ENCODE data around the gene NAALADL2. TPM values are rescaled to one million over a fixed set of nuclear protein-coding genes. Genes with fewer than 3 reads are reported as not detected.

The NAALADL2 gene
- total RNA-seq, 2 experiments from 2014 or later = 0.30 to 1.2 TPM

DNA sequence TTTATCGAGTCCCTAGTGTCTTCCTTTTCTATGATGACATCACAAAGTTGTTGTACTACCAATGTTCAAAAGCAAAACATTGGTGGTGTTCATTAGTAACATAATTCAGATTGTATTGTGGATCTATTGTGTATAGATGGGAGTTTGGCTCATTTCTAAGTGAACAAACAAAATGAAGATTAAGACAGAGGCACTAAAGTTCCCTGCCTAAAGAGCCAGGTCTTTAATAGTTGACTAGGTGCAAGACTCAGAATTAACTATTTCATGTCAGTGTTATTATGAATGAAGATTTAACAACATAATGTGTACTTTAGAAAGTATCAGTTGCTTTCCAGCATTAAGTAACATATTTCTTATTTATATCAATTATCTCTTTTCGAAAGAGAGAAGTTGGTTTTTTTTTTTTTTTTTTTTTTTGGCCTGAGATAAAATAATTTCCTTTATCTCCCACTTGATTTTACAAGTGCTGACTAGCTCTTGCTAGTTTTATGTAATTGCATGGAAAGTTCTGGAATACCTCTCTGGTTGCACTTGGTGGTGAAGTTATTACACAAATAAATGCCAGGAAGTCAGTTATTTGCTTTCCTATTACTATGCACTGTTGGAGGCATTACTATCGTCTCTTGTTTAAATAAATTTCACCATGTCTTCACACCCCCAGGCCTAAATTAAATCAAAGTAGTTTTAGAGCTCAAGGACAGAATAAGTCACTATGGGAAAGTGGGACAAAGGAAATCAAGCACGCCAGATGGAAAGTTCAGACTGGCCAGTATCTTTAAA lies 48.7 kb downstream of the NAALADL2 start:
- intact Hi-C loops (cut with DNase I, micrococcal nuclease) = no loop called here
- no peaks in the 10 kb centered on the region for H3K36me3 ChIP-seq (ENCODE audit: insufficient read depth, low read length)
- peaks cover 3% of the 10 kb centered on the region for H3K9me3 Mint-ChIP-seq
- DNase-seq (no peak), ATAC-seq (ENCODE audit: poor library complexity) (no peak)
- no peak overlapping the region for H3K4me3 Mint-ChIP-seq
- CTCF ChIA-PET = no interaction called here
- no peaks in the 10 kb centered on the region for H3K9me3 ChIP-seq (ENCODE audit: control insufficient read depth in 1 of 2, insufficient read depth in 1 of 2, low read length in 2 of 2)
- no peaks in the 10 kb centered on the region for H3K4me1 ChIP-seq (ENCODE audit: insufficient read depth, low read length)
- no peak overlapping the region for H3K27ac ChIP-seq (ENCODE audit: low read depth in 1 of 2, low read length in 2 of 2)
- H3K27me3 ChIP-seq (ENCODE audit: control insufficient read depth in 1 of 2, insufficient read depth in 2 of 2, low read length in 2 of 2) = no peaks in the 10 kb centered on the region
- no peak overlapping the region for H3K4me3 ChIP-seq (ENCODE audit: low read length)
- H3K36me3 Mint-ChIP-seq (ENCODE audit: low read depth) = no peaks in the 10 kb centered on the region
- no peak overlapping the region for H3K27ac Mint-ChIP-seq
- no peaks in the 10 kb centered on the region for H3K4me1 Mint-ChIP-seq (ENCODE audit: low read depth)
- no peaks in the 10 kb centered on the region for H3K27me3 Mint-ChIP-seq
- POLR2A ChIA-PET = no interaction called here
- TF ChIP-seq, protein P1, sequence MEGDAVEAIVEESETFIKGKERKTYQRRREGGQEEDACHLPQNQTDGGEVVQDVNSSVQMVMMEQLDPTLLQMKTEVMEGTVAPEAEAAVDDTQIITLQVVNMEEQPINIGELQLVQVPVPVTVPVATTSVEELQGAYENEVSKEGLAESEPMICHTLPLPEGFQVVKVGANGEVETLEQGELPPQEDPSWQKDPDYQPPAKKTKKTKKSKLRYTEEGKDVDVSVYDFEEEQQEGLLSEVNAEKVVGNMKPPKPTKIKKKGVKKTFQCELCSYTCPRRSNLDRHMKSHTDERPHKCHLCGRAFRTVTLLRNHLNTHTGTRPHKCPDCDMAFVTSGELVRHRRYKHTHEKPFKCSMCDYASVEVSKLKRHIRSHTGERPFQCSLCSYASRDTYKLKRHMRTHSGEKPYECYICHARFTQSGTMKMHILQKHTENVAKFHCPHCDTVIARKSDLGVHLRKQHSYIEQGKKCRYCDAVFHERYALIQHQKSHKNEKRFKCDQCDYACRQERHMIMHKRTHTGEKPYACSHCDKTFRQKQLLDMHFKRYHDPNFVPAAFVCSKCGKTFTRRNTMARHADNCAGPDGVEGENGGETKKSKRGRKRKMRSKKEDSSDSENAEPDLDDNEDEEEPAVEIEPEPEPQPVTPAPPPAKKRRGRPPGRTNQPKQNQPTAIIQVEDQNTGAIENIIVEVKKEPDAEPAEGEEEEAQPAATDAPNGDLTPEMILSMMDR (IDR thresholded peaks at IDR 0.05) = no peak

DNA sequence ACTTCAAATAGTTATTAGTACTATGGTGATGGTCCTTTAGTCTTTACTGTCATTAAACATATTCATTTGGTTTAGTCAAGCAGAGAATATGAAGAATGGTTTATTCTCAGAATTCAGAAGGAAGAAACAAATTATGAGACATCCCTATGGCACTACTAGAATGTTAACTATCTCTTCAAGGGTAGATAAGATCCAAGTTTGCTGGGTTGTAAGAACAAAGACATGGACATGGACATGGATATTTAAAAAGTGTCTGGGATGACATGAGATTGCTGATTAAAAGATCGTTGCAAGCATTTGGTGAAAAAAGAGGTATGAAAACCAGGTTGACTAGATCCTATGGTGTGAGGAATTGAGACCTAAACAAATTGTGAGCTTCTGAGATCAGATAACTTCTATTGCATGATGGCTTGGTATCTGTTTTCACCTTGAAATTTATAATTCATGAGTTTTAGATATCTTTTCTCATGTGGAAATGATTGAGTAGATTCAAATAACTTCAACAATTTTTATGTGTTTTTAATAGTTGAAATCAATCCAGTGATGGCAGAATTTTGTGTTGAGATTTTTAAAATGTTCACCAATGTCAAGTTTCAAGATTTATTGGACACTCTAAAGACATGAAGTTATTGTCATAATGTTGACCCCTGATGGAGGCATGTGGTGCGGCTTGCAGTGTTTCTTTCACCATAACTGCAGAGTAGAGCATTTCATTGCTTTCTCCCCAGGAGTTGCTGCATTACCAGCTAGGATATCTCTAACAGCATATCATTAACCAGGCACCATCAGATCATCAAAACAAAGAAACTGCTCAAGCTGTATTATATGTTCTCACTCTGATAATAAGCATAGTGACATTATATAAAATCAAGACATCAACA lies 72.6 kb downstream of the NAALADL2 start:
- Mint-ChIP-seq H3K4me1 (ENCODE audit: low read depth) (no peaks in the 10 kb centered on the region), H3K27ac (no peak overlapping the region), H3K27me3 (no peaks in the 10 kb centered on the region), H3K4me3 (no peak overlapping the region), H3K36me3 (ENCODE audit: low read depth) (no peaks in the 10 kb centered on the region), H3K9me3 (peaks cover 5% of the 10 kb centered on the region)
- ChIA-PET POLR2A (no interaction called here), CTCF (no interaction called here)
- intact Hi-C loops (cut with DNase I, micrococcal nuclease) = no loop called here
- Histone ChIP-seq H3K27me3 (ENCODE audit: control insufficient read depth in 1 of 2, insufficient read depth in 2 of 2, low read length in 2 of 2) (no peaks in the 10 kb centered on the region), H3K4me3 (ENCODE audit: low read length) (no peak overlapping the region), H3K9me3 (ENCODE audit: control insufficient read depth in 1 of 2, insufficient read depth in 1 of 2, low read length in 2 of 2) (peaks cover 0 to 4% of the 10 kb centered on the region in 2 experiments), H3K4me1 (ENCODE audit: insufficient read depth, low read length) (no peaks in the 10 kb centered on the region), H3K36me3 (ENCODE audit: insufficient read depth, low read length) (no peaks in the 10 kb centered on the region), H3K27ac (ENCODE audit: low read depth in 1 of 2, low read length in 2 of 2) (no peak overlapping the region)
- TF ChIP-seq, protein P1 (IDR thresholded peaks at IDR 0.05) = no peak
- no peak for DNase-seq
- ATAC-seq (ENCODE audit: poor library complexity) = no peak

DNA sequence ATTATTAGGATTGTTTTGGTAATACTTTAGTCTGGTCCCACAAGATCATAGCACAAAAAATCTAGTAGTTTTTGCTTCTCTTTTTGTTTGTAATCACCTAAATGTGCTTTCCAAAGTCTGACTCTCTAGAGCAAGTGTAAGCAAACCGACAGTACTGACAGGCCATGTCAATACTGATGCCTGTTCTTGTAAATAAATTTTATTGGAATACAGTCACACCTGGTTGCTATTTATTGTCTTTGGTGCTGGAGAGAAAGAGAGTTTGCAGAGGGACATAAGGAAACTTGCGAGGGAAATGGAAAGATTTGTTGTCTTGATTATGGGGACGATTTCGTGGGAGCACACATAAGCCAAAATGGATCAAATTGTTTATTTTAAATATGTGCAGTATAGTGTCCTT lies 77.5 kb downstream of the NAALADL2 start:
- DNase-seq (no peak), ATAC-seq (ENCODE audit: poor library complexity) (no peak)
- H3K9me3 Mint-ChIP-seq = peaks cover 6% of the 10 kb centered on the region
- H3K27me3 Mint-ChIP-seq = no peaks in the 10 kb centered on the region
- Histone ChIP-seq H3K9me3 (ENCODE audit: control insufficient read depth in 1 of 2, insufficient read depth in 1 of 2, low read length in 2 of 2) (no peaks in the 10 kb centered on the region), H3K27me3 (ENCODE audit: control insufficient read depth in 1 of 2, insufficient read depth in 2 of 2, low read length in 2 of 2) (no peaks in the 10 kb centered on the region), H3K4me1 (ENCODE audit: insufficient read depth, low read length) (no peaks in the 10 kb centered on the region), H3K4me3 (ENCODE audit: low read length) (no peak overlapping the region), H3K36me3 (ENCODE audit: insufficient read depth, low read length) (no peaks in the 10 kb centered on the region), H3K27ac (ENCODE audit: low read depth in 1 of 2, low read length in 2 of 2) (no peak overlapping the region)
- TF ChIP-seq, protein P1 (IDR thresholded peaks at IDR 0.05) = no peak
- ChIA-PET CTCF (no interaction called here), POLR2A (no interaction called here)
- no peak overlapping the region for H3K4me3 Mint-ChIP-seq
- no peak overlapping the region for H3K27ac Mint-ChIP-seq
- H3K36me3 Mint-ChIP-seq (ENCODE audit: low read depth) = no peaks in the 10 kb centered on the region
- H3K4me1 Mint-ChIP-seq (ENCODE audit: low read depth) = no peaks in the 10 kb centered on the region
- intact Hi-C loops (cut with DNase I, micrococcal nuclease) = no loop called here

All from CD4-positive, alpha-beta T cell (primary cell).